ENCODE results near the gene ASXL1. TPM values are rescaled to one million over a fixed set of nuclear protein-coding genes. Genes with fewer than 3 reads are reported as not detected.

The ASXL1 gene
- total and polyA plus RNA-seq, 9 of the 15 experiments (the other 6 are each of a cell fraction or from before 2014, with no cell fraction given) = 6.5 to 65.3 (median 32.3) TPM

GRCh38 chr20:32385541-32385940 is 27.4 kb downstream of the ASXL1 start:
- no TSS peak for BruUV-seq (replicated peaks)
- no peak for ATAC-seq
- Histone ChIP-seq H3K9me3 (replicated peaks; ENCODE audit: control insufficient read depth, insufficient read depth, low read depth, low read length) (no peaks in the 10 kb centered on the region), H3K9me1 (ENCODE audit: control insufficient read depth, insufficient read depth, low read length) (no peaks in the 10 kb centered on the region), H3K4me3 (no peak overlapping the region), H3K79me2 (ENCODE audit: control insufficient read depth, insufficient read depth, low read length) (peaks cover 46% of the 10 kb centered on the region), H3K27ac (ENCODE audit: extremely low read depth, low read depth, low read length) (no peak overlapping the region), H4K20me1 (replicated peaks; ENCODE audit: control insufficient read depth, insufficient read depth, low read length) (peaks cover 3% of the 10 kb centered on the region; the same call in 1 of the 2 replicates), H3K36me3 (ENCODE audit: control insufficient read depth, insufficient read depth, low read length) (peaks cover 24% of the 10 kb centered on the region; the same call in 2 of the 3 replicates), H3K4me1 (replicated peaks in 1 of 2; ENCODE audit: control insufficient read depth in 2 of 2, insufficient read depth in 2 of 2, low read length in 2 of 2) (no peaks in the 10 kb centered on the region), H3K9ac (ENCODE audit: insufficient read depth in 1 of 2, low read depth in 2 of 2, low read length in 2 of 2) (no peak overlapping the region), H3K4me2 (ENCODE audit: insufficient read depth, low read length) (no peak overlapping the region), H2AFZ (ENCODE audit: low read depth, low read length) (no peak overlapping the region), H3K27me3 (ENCODE audit: control insufficient read depth in 2 of 2, insufficient read depth in 2 of 2, low read length in 2 of 2) (no peaks in the 10 kb centered on the region)
- 90% methylated on average over 3 of the region's 3 CpGs for WGBS (ENCODE audit: insufficient coverage, low coverage, missing lambda C conversion rate)
- TF ChIP-seq ZNF77 (CRISPR knock-in tag; IDR thresholded peaks at IDR 0.05) = no peak
- no peak for TF ChIP-seq ZNF512 (tag; IDR thresholded peaks at IDR 0.05)
- no peak for TF ChIP-seq SRSF9 (IDR thresholded peaks at IDR 0.05; ENCODE audit: borderline replicate concordance, low read depth, low read length)
- TF ChIP-seq HOXB6 (CRISPR knock-in tag; IDR thresholded peaks at IDR 0.05; ENCODE audit: borderline replicate concordance) = no peak
- TF ChIP-seq ZNF239 (CRISPR knock-in tag; IDR thresholded peaks at IDR 0.05) = no peak
- no peak for TF ChIP-seq NFXL1 (CRISPR knock-in tag; IDR thresholded peaks at IDR 0.05)
- TF ChIP-seq HINFP (tag; conservative IDR thresholded peaks at IDR 0.05; ENCODE audit: low read depth) = no peak
- TF ChIP-seq SMARCB1 (IDR thresholded peaks at IDR 0.05; ENCODE audit: insufficient read length, low read depth) = no peak
- no peak for TF ChIP-seq CCNT2 (IDR thresholded peaks at IDR 0.05; ENCODE audit: borderline replicate concordance, extremely low read depth, insufficient read length, low read depth, low read length)
- TF ChIP-seq ZNF407 (IDR thresholded peaks at IDR 0.05; ENCODE audit: low read depth) = no peak
- TF ChIP-seq SREBF1 (IDR thresholded peaks at IDR 0.05; ENCODE audit: borderline replicate concordance, low read depth, low read length) = no peak
- in situ Hi-C loops (cut with MboI) (no loop called here), intact Hi-C loops (cut with micrococcal nuclease) (no loop called here)
- ChIA-PET POLR2A (interaction anchor here (0.6 to 1.4 kb wide), 12 partner anchors 9 to 226 kb away, joined by 3 to 6 read pairs (median 4); no protein-coding TSS in a partner anchor), CTCF (ENCODE audit: low intra/inter-chr PET ratio) (interaction anchor here (0.6 kb wide), 1 partner anchor 211 kb away, joined by 6 read pairs; no protein-coding TSS in a partner anchor)
- no peak for DNase-seq (ENCODE audit: extremely low read depth in 1 of 4, low spot score in 3 of 4)
- no peak for FAIRE-seq
